SU-DHL-6 (cell line): Measurements from ENCODE around the gene NEK6.

ENCODE experiments used
- EZH2phosphoT487 ChIP-seq: fragments of 200-600 bp; sonication (generic), shearing (Covaris generic); conservative IDR thresholded peaks from 2 replicates; pipeline ENCODE4 v1.6.1; 2018; ENCODE audit warnings: mild to moderate bottlenecking, antibody characterized with exemption, low read length, moderate library complexity, mixed read lengths
- TF ChIP-seq, protein P1 (sequence below): fragments of 200-600 bp; sonication (generic); IDR thresholded peaks from one replicate; pipeline ENCODE4 v1.5.1; 2017; ENCODE audit warnings: antibody characterized with exemption, mild to moderate bottlenecking, low read length, moderate library complexity; ENCODE audit not compliant: insufficient read depth, poor library complexity, severe bottlenecking

DNA sequence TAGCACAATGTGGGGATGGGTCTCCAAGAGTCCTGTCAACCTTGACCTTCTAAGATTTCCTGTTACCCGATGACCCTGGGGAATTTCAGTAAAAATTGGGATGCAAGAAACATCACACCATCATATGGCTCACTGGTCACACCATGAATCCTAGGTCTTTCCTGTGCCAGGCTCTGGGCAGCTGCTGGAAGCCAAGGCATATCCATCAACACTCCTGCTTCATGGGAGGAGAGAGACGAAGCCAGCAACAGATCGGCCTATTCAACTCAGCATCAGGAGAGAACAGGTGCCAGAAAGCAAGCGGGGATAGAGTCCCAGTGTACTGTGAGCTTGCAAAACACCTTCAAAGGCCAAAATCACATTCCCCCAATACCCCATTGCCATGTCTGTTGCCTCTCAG, 6.5 kb upstream of the NEK6 start:
- TF ChIP-seq, protein P1, sequence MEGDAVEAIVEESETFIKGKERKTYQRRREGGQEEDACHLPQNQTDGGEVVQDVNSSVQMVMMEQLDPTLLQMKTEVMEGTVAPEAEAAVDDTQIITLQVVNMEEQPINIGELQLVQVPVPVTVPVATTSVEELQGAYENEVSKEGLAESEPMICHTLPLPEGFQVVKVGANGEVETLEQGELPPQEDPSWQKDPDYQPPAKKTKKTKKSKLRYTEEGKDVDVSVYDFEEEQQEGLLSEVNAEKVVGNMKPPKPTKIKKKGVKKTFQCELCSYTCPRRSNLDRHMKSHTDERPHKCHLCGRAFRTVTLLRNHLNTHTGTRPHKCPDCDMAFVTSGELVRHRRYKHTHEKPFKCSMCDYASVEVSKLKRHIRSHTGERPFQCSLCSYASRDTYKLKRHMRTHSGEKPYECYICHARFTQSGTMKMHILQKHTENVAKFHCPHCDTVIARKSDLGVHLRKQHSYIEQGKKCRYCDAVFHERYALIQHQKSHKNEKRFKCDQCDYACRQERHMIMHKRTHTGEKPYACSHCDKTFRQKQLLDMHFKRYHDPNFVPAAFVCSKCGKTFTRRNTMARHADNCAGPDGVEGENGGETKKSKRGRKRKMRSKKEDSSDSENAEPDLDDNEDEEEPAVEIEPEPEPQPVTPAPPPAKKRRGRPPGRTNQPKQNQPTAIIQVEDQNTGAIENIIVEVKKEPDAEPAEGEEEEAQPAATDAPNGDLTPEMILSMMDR: no peak
- no peak for TF ChIP-seq EZH2phosphoT487
